ENCODE measurements around the gene POU5F1. TPM values are rescaled to one million over a fixed set of nuclear protein-coding genes. Genes with fewer than 3 reads are reported as not detected.
A peak's percentile ranks its signal among the peaks of the same experiment; 100 is the strongest.

The POU5F1 gene
- polyA plus RNA-seq, 1 donor (not counting 4 experiments of a cell fraction or from before 2014, with no cell fraction given) = 1.6 TPM

GRCh38 chr6:31158863-31159855 lies 11.3 kb downstream of the POU5F1 start:
- Histone ChIP-seq H3K9ac (ENCODE audit: control insufficient read depth, extremely low read depth, insufficient read depth, low read length) (peak overlapping the region; percentile 75), H3K4me2 (ENCODE audit: control insufficient read depth, extremely low read depth, insufficient read depth, low read depth, low read length) (peak overlapping the region; percentile 94), H2AFZ (ENCODE audit: control insufficient read depth, low read length) (peak overlapping the region; percentile 58), H3K4me3 (ENCODE audit: control insufficient read depth in 2 of 3, extremely low read depth in 1 of 3, insufficient read depth in 2 of 3, low read depth in 1 of 3, low read length in 3 of 3) (peak overlapping the region; percentile 55 to 94 (median 79)), H3K27me3 (ENCODE audit: control insufficient read depth, extremely low read depth, insufficient read depth, low read length) (no peaks in the 10 kb centered on the region), H3K9me3 (ENCODE audit: control insufficient read depth, low read depth, low read length) (no peaks in the 10 kb centered on the region), H3K36me3 (ENCODE audit: control insufficient read depth in 2 of 2, extremely low read depth in 1 of 2, insufficient read depth in 2 of 2, low read length in 2 of 2) (peaks cover 0 to 2% of the 10 kb centered on the region in 2 experiments), H3K27ac (ENCODE audit: control insufficient read depth, insufficient read depth, low read length) (peak overlapping the region; percentile 23), H4K20me1 (ENCODE audit: control insufficient read depth, extremely low read depth, insufficient read depth, low read length) (no peaks in the 10 kb centered on the region), H3K4me1 (ENCODE audit: control insufficient read depth, extremely low read depth, insufficient read depth, low read length) (peaks cover 15% of the 10 kb centered on the region), H3K9me1 (ENCODE audit: control insufficient read depth, extremely low read depth, insufficient read depth, low read length) (no peaks in the 10 kb centered on the region), H3K79me2 (ENCODE audit: control insufficient read depth, insufficient read depth, low read length) (peaks cover 10% of the 10 kb centered on the region)
- dilution Hi-C loops (cut with MboI; ENCODE audit: extremely low pct_ligation_motif_present, low sequenced_read_pairs) = no loop called here
- FAIRE-seq = no peak
- TF ChIP-seq EZH2 (IDR thresholded peaks at IDR 0.05; ENCODE audit: low read length) (no peak), CTCF (optimal IDR thresholded peaks at IDR 0.05 in 1 of 3, IDR thresholded peaks at IDR 0.05 in 1 of 3, conservative IDR thresholded peaks at IDR 0.05 in 1 of 3; ENCODE audit: extremely low read depth in 1 of 3, insufficient read depth in 2 of 3, low read length in 3 of 3) (peak in 1 of 3 experiments; percentile 39)
- no peak for DNase-seq (ENCODE audit: low read depth, low spot score)

- H4K20me1 ChIP-seq (ENCODE audit: control insufficient read depth, extremely low read depth, insufficient read depth, low read length) = no peaks in the 10 kb centered on the region
- peak; percentile 96 for DNase-seq (ENCODE audit: low read depth, low spot score)
- peak; percentile 55 for FAIRE-seq
- peak within 1 kb of the TSS; percentile 94 for H3K4me2 ChIP-seq (ENCODE audit: control insufficient read depth, extremely low read depth, insufficient read depth, low read depth, low read length)
- peaks cover 13% of the 10 kb centered on the region for H3K4me1 ChIP-seq (ENCODE audit: control insufficient read depth, extremely low read depth, insufficient read depth, low read length)
- TF ChIP-seq EZH2 (IDR thresholded peaks at IDR 0.05; ENCODE audit: low read length) = no peak
- TF ChIP-seq CTCF (optimal IDR thresholded peaks at IDR 0.05 in 1 of 3, IDR thresholded peaks at IDR 0.05 in 1 of 3, conservative IDR thresholded peaks at IDR 0.05 in 1 of 3; ENCODE audit: extremely low read depth in 1 of 3, insufficient read depth in 2 of 3, low read length in 3 of 3) = no peak
- peak within 1 kb of the TSS; percentile 92 for H2AFZ ChIP-seq (ENCODE audit: control insufficient read depth, low read length)
- H3K27ac ChIP-seq (ENCODE audit: control insufficient read depth, insufficient read depth, low read length) = peak within 1 kb of the TSS; percentile 59
- peaks cover 0 to 2% of the 10 kb centered on the region in 2 experiments for H3K36me3 ChIP-seq (ENCODE audit: control insufficient read depth in 2 of 2, extremely low read depth in 1 of 2, insufficient read depth in 2 of 2, low read length in 2 of 2)
- peak within 1 kb of the TSS; percentile 69 to 94 (median 85) for H3K4me3 ChIP-seq (ENCODE audit: control insufficient read depth in 2 of 3, extremely low read depth in 1 of 3, insufficient read depth in 2 of 3, low read depth in 1 of 3, low read length in 3 of 3)
- peak within 1 kb of the TSS; percentile 81 for H3K9ac ChIP-seq (ENCODE audit: control insufficient read depth, extremely low read depth, insufficient read depth, low read length)
- H3K79me2 ChIP-seq (ENCODE audit: control insufficient read depth, insufficient read depth, low read length) = peaks cover 10% of the 10 kb centered on the region
- H3K9me1 ChIP-seq (ENCODE audit: control insufficient read depth, extremely low read depth, insufficient read depth, low read length) = no peaks in the 10 kb centered on the region
- no peaks in the 10 kb centered on the region for H3K27me3 ChIP-seq (ENCODE audit: control insufficient read depth, extremely low read depth, insufficient read depth, low read length)
- H3K9me3 ChIP-seq (ENCODE audit: control insufficient read depth, low read depth, low read length) = no peaks in the 10 kb centered on the region
- dilution Hi-C loops (cut with MboI; ENCODE audit: extremely low pct_ligation_motif_present, low sequenced_read_pairs) = no loop called here
These were observed 12.2 kb downstream of the POU5F1 start, which contains the start of gene TCF19 for GRCh38 chr6:31158140-31158862. TCF19 (plus strand) TSS chr6:31158589; CDS start chr6:31159470, 881 bp downstream.
